SJCRH30 (cell line): ENCODE results near the gene RRAGC. TPM values are rescaled to one million over a fixed set of nuclear protein-coding genes. Genes with fewer than 3 reads are reported as not detected.
A peak's percentile ranks its signal among the peaks of the same experiment; 100 is the strongest.

Source experiments
- DNase-seq, 2 experiments: peaks; one replicate each; pipeline ENCODE4 v3.0.0-alpha.2; 2015 to 2020
- H3K27ac ChIP-seq: fragments of 250-450 bp; sonication (Bioruptor Pico); 2 replicates; pipeline ENCODE4 v1.5.1; 2020; ENCODE audit warnings: mild to moderate bottlenecking, moderate library complexity
- H3K27me3 ChIP-seq: fragments of 250-450 bp; sonication (Bioruptor Pico); 2 replicates; pipeline ENCODE4 v1.5.1; 2020; ENCODE audit warnings: mild to moderate bottlenecking, moderate library complexity
- H3K36me3 ChIP-seq: fragments of 250-450 bp; sonication (Bioruptor Pico); 2 replicates; pipeline ENCODE4 v1.5.1; 2020; ENCODE audit warnings: mild to moderate bottlenecking, moderate library complexity
- H3K4me1 ChIP-seq: fragments of 250-450 bp; sonication (Bioruptor Pico); 2 replicates; pipeline ENCODE4 v1.5.1; 2020; ENCODE audit warnings: mild to moderate bottlenecking, moderate library complexity
- H3K4me3 ChIP-seq: fragments of 250-450 bp; sonication (Bioruptor Pico); 2 replicates; pipeline ENCODE4 v1.5.1; 2020; ENCODE audit warnings: mild to moderate bottlenecking, moderate library complexity
- H3K9me3 ChIP-seq: fragments of 250-450 bp; sonication (Bioruptor Pico); replicated peaks from 2 replicates; pipeline ENCODE4 v1.5.1; 2020; ENCODE audit warnings: mild to moderate bottlenecking, moderate library complexity
- total RNA-seq: library from RNA; depleted of rRNA; stranded (reverse); fragments of >200 nt; shearing (Covaris generic); gene quantifications from 2 replicates; pipeline ENCODE4 v1.2.3, GENCODE V29; 2014

Gene RRAGC
- total RNA-seq, 1 experiment from 2014 or later, result 13.6 TPM

DNA sequence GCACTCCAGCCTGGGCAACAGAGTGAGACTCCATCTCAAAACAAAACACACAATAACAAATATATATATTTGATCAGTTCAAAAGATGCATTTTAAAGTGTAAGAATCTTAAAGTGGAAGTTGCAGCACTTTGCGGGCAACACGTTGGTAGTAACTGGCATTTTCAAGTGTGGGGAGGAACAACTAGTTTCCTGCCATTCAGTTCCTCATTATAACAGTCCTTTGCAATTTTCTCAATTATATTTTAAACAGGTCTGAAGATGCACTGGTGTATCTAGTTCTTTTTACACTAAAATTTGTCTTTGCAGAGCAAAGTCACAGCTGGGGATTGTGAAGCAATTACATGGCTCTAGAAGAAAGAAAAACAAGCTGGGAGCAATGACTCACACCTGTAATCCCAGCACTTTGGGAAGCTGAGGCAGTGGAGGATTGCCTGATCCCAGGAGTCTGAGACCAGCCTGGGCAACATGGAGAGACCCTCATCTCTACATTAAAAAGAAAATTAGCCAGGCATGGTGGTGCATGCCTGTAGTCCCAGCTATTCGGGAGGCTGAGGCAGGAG lies 25.3 kb downstream of the RRAGC start:
- Histone ChIP-seq H3K4me3 (no peak overlapping the region), H3K27me3 (no peaks in the 10 kb centered on the region), H3K36me3 (0 out of 2 replicates have a peak, but pooled peaks cover 3% of the 10 kb centered on the region), H3K4me1 (peaks cover 16% of the 10 kb centered on the region), H3K9me3 (no peaks in the 10 kb centered on the region), H3K27ac (peak overlapping the region; percentile 3; the same call in 1 of the 2 replicates)
- peak; percentile 26 to 30 for DNase-seq

DNA sequence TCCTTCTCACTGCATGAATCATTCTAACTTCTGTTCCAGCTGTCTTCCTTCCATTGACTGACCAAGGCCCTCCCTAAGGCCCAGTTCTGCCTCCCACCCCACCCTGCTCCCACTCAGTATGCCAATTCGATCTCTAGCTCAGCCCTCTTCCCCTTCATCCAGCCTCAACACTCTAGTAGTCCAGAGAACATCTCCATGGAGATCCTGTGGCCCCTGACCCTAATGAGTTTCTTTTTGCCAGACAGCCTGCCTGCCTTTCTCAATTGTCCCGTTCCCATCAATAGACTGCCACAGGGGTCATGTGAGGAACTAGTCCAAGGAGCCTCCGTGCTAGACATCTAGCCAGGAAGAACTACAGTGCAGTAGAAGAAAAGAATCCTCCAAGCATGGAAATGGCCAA lies 26.4 kb downstream of the RRAGC start:
- Histone ChIP-seq H3K27me3 (no peaks in the 10 kb centered on the region), H3K4me3 (no peak overlapping the region), H3K9me3 (no peaks in the 10 kb centered on the region), H3K4me1 (peaks cover 16% of the 10 kb centered on the region), H3K27ac (no peak overlapping the region), H3K36me3 (0 out of 2 replicates have a peak, but pooled peaks cover under 1% of the 10 kb centered on the region)
- no peak for DNase-seq

DNA sequence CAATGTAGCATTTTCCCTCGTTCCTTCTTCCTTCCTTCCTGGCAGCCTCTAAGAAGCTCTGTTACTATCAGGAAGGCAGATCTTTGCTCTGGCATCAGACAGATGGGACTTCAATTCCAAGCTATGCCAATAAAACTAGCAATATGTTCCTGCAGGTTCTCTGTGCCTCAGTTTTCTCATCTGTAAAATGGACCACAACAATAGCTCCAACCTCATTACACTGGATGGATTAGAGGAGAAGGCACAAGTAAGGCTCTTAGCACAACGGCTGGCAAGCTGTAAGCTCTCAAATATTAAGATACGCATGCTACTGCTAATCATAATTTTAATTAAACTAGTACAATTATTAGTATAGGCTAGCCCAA lies 27.2 kb downstream of the RRAGC start:
- Histone ChIP-seq H3K9me3 (no peaks in the 10 kb centered on the region), H3K27me3 (no peaks in the 10 kb centered on the region), H3K36me3 (no peaks in the 10 kb centered on the region), H3K4me3 (no peak overlapping the region), H3K27ac (no peak overlapping the region; the same call in 1 of the 2 replicates), H3K4me1 (peaks cover 16% of the 10 kb centered on the region)
- no peak for DNase-seq

DNA sequence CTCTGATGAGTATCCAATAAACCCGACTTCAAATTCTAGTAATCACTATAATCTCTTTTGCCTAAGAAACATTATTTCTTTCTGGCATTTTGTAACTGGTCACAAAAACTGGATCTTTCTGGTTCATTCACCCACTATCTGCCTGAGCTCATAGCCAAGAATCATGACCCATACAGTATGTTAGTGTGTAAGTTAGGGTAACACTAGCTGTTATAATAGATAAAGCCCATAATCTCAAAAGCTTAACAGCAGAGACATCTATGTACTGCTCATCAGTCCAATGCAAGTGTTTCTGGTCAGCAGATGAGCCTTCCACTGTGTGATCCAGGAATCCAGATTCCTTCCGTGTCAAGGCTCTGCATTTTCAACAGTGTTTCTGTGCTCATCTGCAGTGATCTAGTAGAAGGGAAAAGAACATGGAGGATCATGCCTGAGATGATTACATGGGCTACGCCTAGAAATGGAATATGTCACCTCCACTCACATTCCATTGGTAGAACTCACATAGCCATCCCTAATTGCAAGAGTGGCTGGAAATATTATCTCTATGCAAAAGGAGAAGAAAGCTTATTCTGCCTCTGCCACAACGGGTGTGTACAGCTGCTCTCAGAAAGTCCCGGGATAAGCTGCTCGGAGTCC lies 27.7 kb downstream of the RRAGC start:
- peak overlapping the region; percentile 12; the same call in 1 of the 2 replicates for H3K27ac ChIP-seq
- peak; percentile 26 to 37 for DNase-seq
- H3K4me1 ChIP-seq, result peaks cover 16% of the 10 kb centered on the region

DNA sequence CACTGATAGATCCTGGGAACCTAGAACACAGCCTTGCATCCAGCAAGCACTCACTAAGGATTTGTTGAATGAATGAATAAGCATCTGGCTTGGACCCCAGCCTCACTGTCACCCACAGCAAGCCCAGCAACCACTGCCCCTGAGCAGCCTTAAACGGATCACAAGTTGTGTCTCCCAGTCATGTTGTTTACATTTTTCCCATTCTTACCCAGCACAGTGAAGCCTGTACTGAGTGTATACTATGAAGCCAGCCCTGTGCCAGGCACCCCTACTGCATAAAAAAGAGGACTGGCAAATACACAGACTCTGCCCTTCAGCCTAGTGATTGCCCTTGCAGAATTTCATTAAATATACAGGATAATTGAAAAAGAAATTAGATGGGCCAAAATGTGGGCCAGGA lies 30.2 kb downstream of the RRAGC start:
- DNase-seq, result no peak
- Histone ChIP-seq H3K27me3 (no peaks in the 10 kb centered on the region), H3K4me1 (peaks cover 14% of the 10 kb centered on the region), H3K9me3 (no peaks in the 10 kb centered on the region), H3K36me3 (no peaks in the 10 kb centered on the region), H3K4me3 (no peak overlapping the region), H3K27ac (no peak overlapping the region)

More for the DNA sequence above, 27.7 kb downstream of the RRAGC start:
- H3K9me3 ChIP-seq, result no peaks in the 10 kb centered on the region
- no peaks in the 10 kb centered on the region for H3K27me3 ChIP-seq
- no peak overlapping the region for H3K4me3 ChIP-seq
- H3K36me3 ChIP-seq, result no peaks in the 10 kb centered on the region

DNA sequence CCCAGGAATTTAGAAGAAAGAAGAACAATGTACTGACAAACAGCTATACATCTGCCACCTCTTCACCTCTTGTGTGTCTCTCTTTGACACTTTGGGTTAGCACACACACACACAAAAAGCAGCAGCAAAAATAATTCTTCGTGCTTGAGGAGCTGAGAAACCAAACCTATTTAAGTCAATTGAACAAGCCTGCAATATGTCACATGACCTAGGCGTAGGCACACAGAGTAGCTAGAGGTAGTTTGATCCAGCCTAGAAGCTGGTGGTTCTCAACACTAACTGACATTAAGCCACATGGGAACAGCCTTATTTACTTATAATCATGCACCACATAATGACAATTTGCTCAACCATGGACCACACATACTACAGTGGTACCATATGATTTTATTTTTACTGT lies 32.3 kb downstream of the RRAGC start:
- H3K9me3 ChIP-seq, result no peaks in the 10 kb centered on the region
- no peaks in the 10 kb centered on the region for H3K27me3 ChIP-seq
- no peak overlapping the region for H3K27ac ChIP-seq
- DNase-seq, result no peak
- H3K36me3 ChIP-seq, result no peaks in the 10 kb centered on the region
- no peak overlapping the region for H3K4me3 ChIP-seq
- peaks cover 5% of the 10 kb centered on the region; the same call in 1 of the 2 replicates for H3K4me1 ChIP-seq

DNA sequence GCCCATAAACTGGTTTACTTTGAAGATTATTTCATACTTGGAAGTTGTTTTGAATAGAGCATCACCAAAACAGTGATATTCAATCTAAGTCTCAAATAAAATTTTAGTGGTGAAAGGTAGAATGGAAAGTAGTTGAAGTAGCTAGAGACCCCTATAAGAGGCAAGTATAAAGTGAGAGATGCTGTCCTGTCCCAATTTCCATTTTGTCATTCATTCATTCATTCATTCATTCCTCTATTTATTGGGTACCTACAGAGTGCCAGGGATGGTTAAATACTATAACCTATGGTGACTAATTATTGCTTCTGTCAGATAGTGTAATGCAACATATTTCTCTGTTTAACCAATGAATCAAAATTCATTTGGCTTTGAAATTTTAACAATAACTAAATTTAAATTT lies 32.7 kb downstream of the RRAGC start:
- Histone ChIP-seq H3K4me1 (peaks cover 3% of the 10 kb centered on the region; the same call in 1 of the 2 replicates), H3K4me3 (no peak overlapping the region), H3K27ac (no peak overlapping the region), H3K27me3 (no peaks in the 10 kb centered on the region), H3K36me3 (no peaks in the 10 kb centered on the region), H3K9me3 (no peaks in the 10 kb centered on the region)
- no peak for DNase-seq

DNA sequence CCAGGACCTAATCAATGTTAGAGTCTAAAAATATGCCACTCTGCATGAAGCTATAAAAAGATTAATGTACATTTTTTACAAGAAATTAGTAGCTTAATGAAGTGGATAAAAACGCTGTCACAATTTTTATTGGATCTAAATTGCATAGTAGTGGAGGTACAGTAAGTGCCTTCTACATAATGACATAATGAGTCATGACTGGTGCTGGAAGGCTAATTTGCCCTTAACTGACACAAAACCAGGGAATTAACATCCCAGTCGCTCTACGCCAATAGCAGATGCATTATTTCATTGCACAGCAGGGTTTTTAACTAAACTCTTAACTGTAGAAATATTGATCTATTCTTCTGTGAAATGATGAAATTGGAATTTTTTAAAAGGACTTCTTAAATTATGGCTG lies 33.3 kb downstream of the RRAGC start:
- Histone ChIP-seq H3K27me3 (no peaks in the 10 kb centered on the region), H3K36me3 (no peaks in the 10 kb centered on the region), H3K27ac (no peak overlapping the region), H3K9me3 (no peaks in the 10 kb centered on the region), H3K4me3 (no peak overlapping the region), H3K4me1 (no peaks in the 10 kb centered on the region)
- DNase-seq, result no peak

DNA sequence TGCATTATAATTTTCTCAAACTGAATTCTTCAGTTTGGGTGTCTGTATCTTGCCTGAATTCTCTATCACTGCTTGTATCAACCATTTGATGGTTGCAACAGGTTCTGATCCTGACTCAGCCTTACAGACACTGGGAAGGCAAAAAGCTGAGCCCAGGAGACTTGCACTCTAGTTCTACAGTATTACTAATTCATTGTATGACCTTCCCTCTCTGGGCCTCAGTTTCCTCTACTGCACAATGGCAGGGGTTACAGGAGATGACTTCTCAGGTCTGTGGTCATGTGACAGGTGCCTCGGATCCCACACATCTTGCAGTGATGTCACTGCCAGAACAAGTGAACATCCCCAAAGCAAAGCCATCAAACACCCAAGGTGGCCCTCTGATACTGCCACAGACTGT lies 38.7 kb downstream of the RRAGC start:
- H3K4me3 ChIP-seq, result no peak overlapping the region
- DNase-seq, result no peak
- no peaks in the 10 kb centered on the region for H3K4me1 ChIP-seq
- no peaks in the 10 kb centered on the region for H3K9me3 ChIP-seq
- no peaks in the 10 kb centered on the region; the same call in 1 of the 2 replicates for H3K27me3 ChIP-seq
- H3K27ac ChIP-seq, result no peak overlapping the region
- H3K36me3 ChIP-seq, result no peaks in the 10 kb centered on the region

DNA sequence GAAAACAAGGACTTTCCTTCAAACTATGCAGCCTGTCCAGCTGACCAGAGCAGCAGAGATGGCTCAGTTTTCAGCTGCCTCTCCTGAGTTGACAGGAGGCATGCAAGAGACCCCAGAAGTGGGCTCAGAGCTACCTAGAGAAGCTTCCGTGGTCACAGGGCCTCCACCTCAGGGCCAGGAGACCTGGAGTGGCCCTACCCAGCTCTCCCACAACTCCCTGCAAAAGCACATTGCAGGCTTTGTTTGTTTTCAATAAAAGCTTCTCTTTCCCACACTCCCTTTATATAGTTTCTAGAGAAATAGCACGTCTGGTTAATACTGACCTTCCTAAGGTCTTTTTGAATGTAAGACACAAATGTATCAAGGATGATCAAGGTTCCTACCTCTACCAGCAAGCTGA lies 40.1 kb downstream of the RRAGC start:
- Histone ChIP-seq H3K27me3 (no peaks in the 10 kb centered on the region; the same call in 1 of the 2 replicates), H3K4me3 (no peak overlapping the region), H3K9me3 (no peaks in the 10 kb centered on the region), H3K36me3 (no peaks in the 10 kb centered on the region), H3K4me1 (0 out of 2 replicates have a peak, but pooled peaks cover 5% of the 10 kb centered on the region), H3K27ac (no peak overlapping the region)
- DNase-seq, result no peak

DNA sequence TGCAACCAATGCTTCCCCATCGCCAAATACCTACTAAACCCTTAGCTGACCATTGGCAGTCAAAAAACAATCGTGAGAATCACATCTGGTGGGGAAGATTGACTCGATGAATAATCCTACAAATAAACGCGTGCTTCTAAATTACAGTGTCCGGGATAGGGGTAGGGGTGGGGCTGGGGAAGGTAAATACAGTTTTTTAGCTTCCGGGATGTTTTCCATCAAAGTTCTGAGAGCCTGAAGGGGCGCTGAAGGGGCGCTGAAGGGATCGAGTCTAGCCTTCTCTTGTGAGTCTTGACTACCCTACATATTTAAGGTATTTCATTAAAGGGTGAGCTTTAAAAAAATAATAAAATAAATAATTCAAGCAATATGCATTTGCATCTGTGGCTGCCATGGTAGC lies 40.5 kb downstream of the RRAGC start:
- DNase-seq, result no peak
- H3K4me3 ChIP-seq, result no peak overlapping the region
- H3K36me3 ChIP-seq, result no peaks in the 10 kb centered on the region
- 0 out of 2 replicates have a peak, but pooled peaks cover 5% of the 10 kb centered on the region for H3K4me1 ChIP-seq
- H3K9me3 ChIP-seq, result no peaks in the 10 kb centered on the region
- H3K27ac ChIP-seq, result no peak overlapping the region
- H3K27me3 ChIP-seq, result no peaks in the 10 kb centered on the region; the same call in 1 of the 2 replicates

DNA sequence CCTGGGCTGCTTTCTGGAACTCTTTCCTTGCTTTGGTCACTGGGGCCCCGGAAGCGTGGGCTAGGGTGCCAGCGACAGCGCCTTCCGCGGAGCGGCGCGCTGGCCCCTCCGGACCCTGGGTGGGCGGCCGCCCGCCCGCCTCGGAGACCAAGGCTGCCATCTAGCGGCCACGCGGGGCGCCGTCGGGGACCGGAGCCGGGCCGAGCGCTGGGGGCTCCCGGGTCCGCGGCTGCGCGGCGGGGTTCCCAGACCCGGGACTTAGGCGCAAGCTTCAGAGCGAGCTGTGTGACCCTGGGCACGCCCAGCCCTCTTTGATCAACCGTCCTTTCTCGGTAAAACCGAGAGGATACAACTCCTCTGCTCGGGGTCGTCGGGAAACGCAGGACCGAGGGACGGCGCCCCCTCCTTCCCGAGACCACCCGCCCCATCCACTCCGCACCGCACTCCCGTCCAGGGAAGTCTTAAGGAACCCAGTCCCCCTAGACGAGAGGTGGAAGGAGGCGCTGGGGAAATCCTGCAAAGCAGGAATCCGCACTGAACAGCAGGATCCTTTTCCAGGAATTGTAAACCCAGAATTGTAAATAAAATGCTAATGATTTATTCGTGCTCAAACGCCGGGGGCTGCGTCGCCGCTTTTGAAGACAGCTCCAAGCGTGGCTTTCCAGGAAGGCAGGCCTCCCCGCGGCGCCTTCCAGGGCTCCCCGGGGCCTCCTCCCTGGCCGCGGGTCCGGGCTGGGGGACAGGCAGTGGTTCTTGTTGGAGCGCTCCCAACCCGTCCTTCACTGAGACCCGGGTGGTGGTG lies 41.2 kb downstream of the RRAGC start:
- peak in 1 of 2 experiments; percentile 31 for DNase-seq
- no peak overlapping the region for H3K27ac ChIP-seq

DNA sequence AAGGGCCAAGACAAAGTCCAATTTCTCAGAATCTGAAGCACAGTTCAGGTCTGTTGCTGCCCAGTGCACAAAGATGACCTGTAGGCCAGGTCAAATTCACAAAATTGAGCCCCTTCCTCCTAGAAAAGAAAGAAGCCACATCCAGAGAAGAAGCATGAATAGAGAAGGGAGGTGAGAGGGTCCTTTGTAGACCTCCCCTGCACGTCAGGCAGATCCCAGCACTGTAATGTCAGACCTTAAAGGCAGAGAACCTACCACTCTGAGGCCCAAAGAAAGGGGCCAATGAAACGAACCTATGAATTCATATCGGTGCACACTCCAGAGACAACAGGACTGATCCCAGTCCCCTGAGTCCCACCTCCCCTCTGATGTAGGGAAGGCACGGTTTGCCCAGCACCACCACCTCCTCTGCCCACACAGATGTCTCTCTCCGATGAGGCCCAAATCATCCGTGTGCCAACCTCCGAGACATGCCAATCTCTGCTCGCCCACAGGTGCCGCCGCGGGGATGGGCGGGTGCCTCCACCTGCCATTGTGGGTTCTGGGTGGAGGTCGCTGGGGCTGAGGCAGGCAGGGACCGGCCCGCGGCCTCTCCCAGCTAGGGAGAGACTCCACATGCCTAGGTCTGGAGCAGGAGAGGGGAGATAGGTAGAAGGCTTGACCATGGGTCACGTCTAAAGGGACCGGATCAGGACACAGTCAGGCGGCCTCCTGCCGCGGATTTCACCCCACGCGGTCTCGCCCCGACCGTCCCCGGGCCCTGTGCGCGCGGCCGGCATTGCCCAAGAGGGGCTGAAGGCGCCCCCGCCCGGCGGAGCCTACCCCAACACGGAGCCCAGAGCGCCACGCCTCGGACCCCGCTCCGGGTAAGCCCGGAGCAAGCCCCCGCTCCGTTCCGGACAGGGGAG lies 42.1 kb downstream of the RRAGC start:
- Histone ChIP-seq H3K9me3 (no peaks in the 10 kb centered on the region), H3K36me3 (no peaks in the 10 kb centered on the region), H3K4me3 (no peak overlapping the region), H3K4me1 (peaks cover 10% of the 10 kb centered on the region; the same call in 1 of the 2 replicates), H3K27me3 (no peaks in the 10 kb centered on the region; the same call in 1 of the 2 replicates), H3K27ac (no peak overlapping the region)
- no peak for DNase-seq

More for the DNA sequence above, 41.2 kb downstream of the RRAGC start:
- Histone ChIP-seq H3K4me1 (0 out of 2 replicates have a peak, but pooled peaks cover 5% of the 10 kb centered on the region), H3K9me3 (no peaks in the 10 kb centered on the region), H3K36me3 (no peaks in the 10 kb centered on the region), H3K4me3 (0 out of 2 replicates have a peak overlapping the region, but pooled peaks have one; percentile 9), H3K27me3 (no peaks in the 10 kb centered on the region; the same call in 1 of the 2 replicates)
